Ureter (tissue), 1 donor: ENCODE results near the gene ZNF575. TPM values are rescaled to one million over a fixed set of nuclear protein-coding genes. Genes with fewer than 3 reads are reported as not detected.

Experiments
- DNase-seq: peaks from one replicate; pipeline ENCODE4 v3.0.0-alpha.2; 2020; ENCODE audit warnings: low spot score
- total RNA-seq: library from RNA; stranded (reverse); gene quantifications from one replicate; pipeline ENCODE4 v1.2.4, GENCODE V29; 2023
- donor health status: DM: yes; HTN: yes; CAD: no.

The ZNF575 gene
- total RNA-seq, 1 donor from 2014 or later = 2.1 TPM

- no peak for DNase-seq
Measured at GRCh38 chr19:43574424-43575155, 41.6 kb downstream of the ZNF575 start.

GRCh38 chr19:43575156-43575950, 42.4 kb downstream of the ZNF575 start, which contains the start of the genes PINLYP and XRCC1:
Gene PINLYP (plus strand): TSS chr19:43575801. CDS start chr19:43577192, 1,391 bp downstream.
Gene XRCC1 (minus strand): TSS chr19:43575527. CDS start chr19:43575458, 69 bp downstream.
- DNase-seq = peak; percentile 98

- DNase-seq = no peak
Measured at GRCh38 chr19:43575955-43576878, 43.2 kb downstream of the ZNF575 start.

GRCh38 chr19:43578787-43579186, 45.8 kb downstream of the ZNF575 start:
- DNase-seq = no peak

- no peak for DNase-seq
Measured at GRCh38 chr19:43581467-43581866, 48.5 kb downstream of the ZNF575 start.

- no peak for DNase-seq
Measured at GRCh38 chr19:43582495-43582894, 49.5 kb downstream of the ZNF575 start.

GRCh38 chr19:43584484-43584883, 51.5 kb downstream of the ZNF575 start:
- DNase-seq = no peak

Other genes with a start within 250 kb of the ZNF575 start
- gene CD177, start 179.5 kb upstream of the ZNF575 start, total RNA-seq = not detected
- gene TEX101, start 118.3 kb upstream of the ZNF575 start, total RNA-seq = not detected
- gene LYPD3, start 67.6 kb upstream of the ZNF575 start, total RNA-seq = 15.0 TPM
- gene PHLDB3, start 28.4 kb upstream of the ZNF575 start, total RNA-seq = 39.5 TPM
- 37.4 TPM for gene ETHE1, start 6.0 kb upstream of the ZNF575 start, total RNA-seq
- 20.3 TPM for gene XRCC1, start 42.3 kb downstream of the ZNF575 start, total RNA-seq
- gene PINLYP, start 42.6 kb downstream of the ZNF575 start, total RNA-seq = 11.8 TPM
- 20.8 TPM for gene IRGQ, start 62.9 kb downstream of the ZNF575 start, total RNA-seq
- gene ZNF576, start 63.4 kb downstream of the ZNF575 start, total RNA-seq = 20.4 TPM
- gene SRRM5, start 78.9 kb downstream of the ZNF575 start, total RNA-seq = 1.0 TPM
- 30.2 TPM for gene ZNF428, start 86.4 kb downstream of the ZNF575 start, total RNA-seq
- 6.6 TPM for gene CADM4, start 106.7 kb downstream of the ZNF575 start, total RNA-seq
- 9.6 TPM for gene PLAUR, start 137.0 kb downstream of the ZNF575 start, total RNA-seq
- gene IRGC, start 182.9 kb downstream of the ZNF575 start, total RNA-seq = not detected
- gene SMG9, start 221.8 kb downstream of the ZNF575 start, total RNA-seq = 60.6 TPM
- gene KCNN4, start 247.8 kb downstream of the ZNF575 start, total RNA-seq = 69.2 TPM